ENCODE data around the gene CRCP. TPM values are rescaled to one million over a fixed set of nuclear protein-coding genes. Genes with fewer than 3 reads are reported as not detected.
A peak's percentile ranks its signal among the peaks of the same experiment; 100 is the strongest.

Gene CRCP
- total RNA-seq, 1 donor from 2014 or later, result 56.5 TPM

GRCh38 chr7:66182920-66183319 is 68.3 kb downstream of the CRCP start:
- intact Hi-C loops (cut with DNase I), result no loop called here
- H3K4me3 ChIP-seq, result no peak overlapping the region
- peaks cover 4% of the 10 kb centered on the region for H3K4me1 ChIP-seq
- TF ChIP-seq POLR2A (IDR thresholded peaks at IDR 0.05) (no peak), CTCF (IDR thresholded peaks at IDR 0.05) (no peak), POLR2AphosphoS5 (IDR thresholded peaks at IDR 0.05; ENCODE audit: insufficient read depth in 1 of 2, low read depth in 1 of 2) (no peak)
- no peaks in the 10 kb centered on the region for H3K27me3 ChIP-seq
- no peak overlapping the region for H3K27ac ChIP-seq
- DNase-seq (ENCODE audit: extremely low spot score in 2 of 2), result no peak
- no peaks in the 10 kb centered on the region for H3K9me3 ChIP-seq
- H3K36me3 ChIP-seq, result no peaks in the 10 kb centered on the region

DNA sequence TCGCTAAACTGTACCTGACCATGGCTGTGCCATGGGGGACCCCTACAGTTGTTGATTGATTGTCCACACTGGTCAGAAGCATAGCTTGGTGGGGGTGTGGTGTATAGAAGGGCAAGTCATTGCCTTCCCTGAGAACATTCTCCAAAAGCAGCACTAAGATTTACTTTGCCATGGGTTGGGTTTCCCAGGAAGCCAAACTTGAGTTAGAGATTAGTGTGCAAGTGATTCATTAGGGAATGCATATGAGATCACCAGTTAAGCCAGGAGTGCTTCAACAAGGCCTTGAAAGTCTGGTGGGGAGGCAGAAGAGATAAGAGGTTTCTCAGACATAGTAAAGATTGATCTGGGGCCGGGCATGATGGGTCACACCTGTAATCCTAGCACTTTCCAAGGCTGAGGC is 69.1 kb downstream of the CRCP start:
- intact Hi-C loops (cut with DNase I), result no loop called here
- peaks cover 5% of the 10 kb centered on the region for H3K4me1 ChIP-seq
- no peaks in the 10 kb centered on the region for H3K27me3 ChIP-seq
- H3K9me3 ChIP-seq, result no peaks in the 10 kb centered on the region
- TF ChIP-seq POLR2A (IDR thresholded peaks at IDR 0.05) (no peak), POLR2AphosphoS5 (IDR thresholded peaks at IDR 0.05; ENCODE audit: insufficient read depth in 1 of 2, low read depth in 1 of 2) (peak in 1 of 2 donors; percentile 12)
- DNase-seq (ENCODE audit: extremely low spot score in 2 of 2), result no peak
- no peak overlapping the region for H3K4me3 ChIP-seq
- no peak overlapping the region for H3K27ac ChIP-seq
- no peaks in the 10 kb centered on the region for H3K36me3 ChIP-seq

GRCh38 chr7:66185680-66186187 is 71.1 kb downstream of the CRCP start:
- Histone ChIP-seq H3K27ac (no peak overlapping the region), H3K4me1 (peaks cover 5% of the 10 kb centered on the region), H3K27me3 (no peaks in the 10 kb centered on the region), H3K36me3 (no peaks in the 10 kb centered on the region), H3K9me3 (no peaks in the 10 kb centered on the region), H3K4me3 (no peak overlapping the region)
- intact Hi-C loops (cut with DNase I), result no loop called here
- TF ChIP-seq POLR2AphosphoS5 (IDR thresholded peaks at IDR 0.05; ENCODE audit: insufficient read depth in 1 of 2, low read depth in 1 of 2) (no peak), CTCF (IDR thresholded peaks at IDR 0.05) (no peak), POLR2A (IDR thresholded peaks at IDR 0.05) (no peak)
- no peak for DNase-seq (ENCODE audit: extremely low spot score in 2 of 2)

GRCh38 chr7:66186991-66187390 is 72.3 kb downstream of the CRCP start:
- no peak for DNase-seq (ENCODE audit: extremely low spot score in 2 of 2)
- Histone ChIP-seq H3K27ac (no peak overlapping the region), H3K36me3 (no peaks in the 10 kb centered on the region), H3K4me3 (no peak overlapping the region), H3K27me3 (no peaks in the 10 kb centered on the region), H3K9me3 (no peaks in the 10 kb centered on the region), H3K4me1 (peaks cover 5% of the 10 kb centered on the region)
- TF ChIP-seq POLR2A (IDR thresholded peaks at IDR 0.05) (no peak), POLR2AphosphoS5 (IDR thresholded peaks at IDR 0.05; ENCODE audit: insufficient read depth in 1 of 2, low read depth in 1 of 2) (no peak), CTCF (IDR thresholded peaks at IDR 0.05) (no peak)
- intact Hi-C loops (cut with DNase I), result no loop called here

DNA sequence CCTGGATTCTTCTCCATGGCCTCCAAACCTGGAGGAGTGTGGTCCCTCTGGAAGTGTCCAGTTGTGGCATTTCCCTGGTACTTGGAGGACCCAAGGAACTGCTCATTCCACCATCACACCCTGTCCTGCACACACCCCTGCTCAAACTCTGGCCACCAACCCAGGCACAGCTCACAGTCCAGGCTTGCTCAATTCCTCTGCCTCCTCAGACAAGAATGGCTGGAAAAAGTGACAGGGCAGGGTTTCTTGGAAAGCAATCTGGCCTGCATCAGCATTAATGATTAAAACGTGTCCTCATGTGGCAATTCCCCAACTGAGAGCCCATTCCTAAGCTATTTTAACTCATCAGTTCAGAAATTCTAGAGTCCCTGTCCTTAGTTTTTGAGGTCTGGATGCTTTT is 73.3 kb downstream of the CRCP start:
- DNase-seq (ENCODE audit: extremely low spot score in 2 of 2), result peak in 1 of 2 donors; percentile 92
- Histone ChIP-seq H3K36me3 (no peaks in the 10 kb centered on the region), H3K4me1 (peaks cover 5% of the 10 kb centered on the region), H3K9me3 (no peaks in the 10 kb centered on the region), H3K4me3 (no peak overlapping the region), H3K27ac (peak overlapping the region; percentile 39), H3K27me3 (no peaks in the 10 kb centered on the region)
- TF ChIP-seq POLR2A (IDR thresholded peaks at IDR 0.05), result no peak
- peak; percentile 37 to 47 for TF ChIP-seq POLR2AphosphoS5 (IDR thresholded peaks at IDR 0.05; ENCODE audit: insufficient read depth in 1 of 2, low read depth in 1 of 2)
- intact Hi-C loops (cut with DNase I), result no loop called here

DNA sequence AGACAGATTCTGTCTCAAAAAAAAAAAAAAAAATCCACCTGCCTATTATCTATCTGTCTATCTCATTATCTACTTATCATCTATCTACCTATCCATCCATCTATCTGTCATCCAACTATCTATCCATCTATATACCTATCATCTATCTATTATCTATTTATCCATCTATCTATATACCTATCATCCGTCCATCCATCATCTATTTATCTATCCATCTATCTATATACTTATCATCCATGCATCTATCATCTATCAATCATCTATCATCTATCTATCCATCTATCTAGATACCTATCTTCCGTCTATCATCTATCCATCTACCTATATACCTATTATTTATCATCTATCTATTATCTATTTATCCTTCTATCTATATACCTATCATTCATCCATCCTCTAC is 74.0 kb downstream of the CRCP start:
- H3K4me1 ChIP-seq, result peaks cover 5% of the 10 kb centered on the region
- intact Hi-C loops (cut with DNase I), result no loop called here
- TF ChIP-seq POLR2AphosphoS5 (IDR thresholded peaks at IDR 0.05; ENCODE audit: insufficient read depth in 1 of 2, low read depth in 1 of 2), result no peak
- no peak for TF ChIP-seq CTCF (IDR thresholded peaks at IDR 0.05)
- TF ChIP-seq POLR2A (IDR thresholded peaks at IDR 0.05), result no peak
- H3K4me3 ChIP-seq, result no peak overlapping the region
- H3K27me3 ChIP-seq, result no peaks in the 10 kb centered on the region
- no peak for DNase-seq (ENCODE audit: extremely low spot score in 2 of 2)
- no peaks in the 10 kb centered on the region for H3K9me3 ChIP-seq
- H3K27ac ChIP-seq, result no peak overlapping the region
- no peaks in the 10 kb centered on the region for H3K36me3 ChIP-seq
